ENCODE measurements around the gene SLC66A2. TPM values are rescaled to one million over a fixed set of nuclear protein-coding genes. Genes with fewer than 3 reads are reported as not detected.

Gene SLC66A2
- total and polyA plus RNA-seq, 2 of the 13 experiments (the other 11 are each of a cell fraction or from before 2014, with no cell fraction given): 33.5 to 41.9 TPM

DNA sequence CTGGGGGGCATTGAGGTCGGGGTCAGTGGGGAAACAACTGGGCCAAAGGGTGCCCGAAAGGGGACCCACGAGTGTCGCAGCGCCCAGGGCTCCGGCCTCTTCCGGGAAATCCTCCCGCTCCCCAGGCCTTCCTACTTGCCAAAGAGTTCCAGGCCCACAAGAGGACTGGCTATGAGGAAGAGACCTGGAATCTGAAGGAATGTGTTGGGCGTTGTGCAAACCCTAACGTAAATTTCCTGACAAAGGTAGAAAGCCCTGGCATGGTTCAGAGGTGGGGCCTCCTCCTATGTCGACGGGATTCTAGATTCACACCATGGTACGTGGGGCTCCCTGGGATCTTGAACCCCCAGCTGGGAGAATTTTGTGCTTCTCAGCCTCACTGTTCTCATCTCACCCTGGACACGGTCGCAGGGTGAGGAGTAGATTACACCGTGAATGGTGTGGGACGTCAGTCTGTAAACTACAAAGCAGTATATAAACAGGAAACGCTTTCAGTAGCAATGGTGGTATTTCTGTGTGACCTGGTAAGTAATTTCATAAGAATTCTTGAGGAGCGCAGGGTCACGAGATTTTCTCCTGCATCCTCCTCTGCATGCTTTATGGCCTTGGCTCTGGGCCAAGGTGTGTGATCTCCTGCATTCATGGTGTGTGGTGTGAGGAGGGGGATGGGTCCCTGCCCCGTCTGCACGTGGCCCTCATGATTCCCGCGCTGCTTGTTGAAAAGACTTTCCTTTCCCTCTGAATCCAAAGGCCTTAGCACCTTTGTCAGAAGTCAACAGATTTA lies 13.9 kb upstream of the SLC66A2 start (continued):
- TF ChIP-seq ZFY (CRISPR knock-in tag; IDR thresholded peaks at IDR 0.05) (peak; percentile 54), HOXA3 (CRISPR knock-in tag; IDR thresholded peaks at IDR 0.05) (peak; percentile 67), EEA1 (CRISPR knock-in tag; IDR thresholded peaks at IDR 0.05; ENCODE audit: borderline replicate concordance) (no peak), TBX2 (CRISPR knock-in tag; IDR thresholded peaks at IDR 0.05; ENCODE audit: borderline replicate concordance) (peak; percentile 29; the same call in 1 of the 2 replicates), MEIS2 (CRISPR knock-in tag; IDR thresholded peaks at IDR 0.05) (peak; percentile 18; the same call in 1 of the 2 replicates), ZFP36L1 (CRISPR knock-in tag; IDR thresholded peaks at IDR 0.05) (0 out of 2 replicates have a peak, but pooled peaks have one; percentile 44), RXRA (CRISPR knock-in tag; IDR thresholded peaks at IDR 0.05) (peak; percentile 62; the same call in 1 of the 2 replicates), SSRP1 (CRISPR knock-in tag; IDR thresholded peaks at IDR 0.05) (peak; percentile 16; the same call in 1 of the 2 replicates), TCF7 (IDR thresholded peaks at IDR 0.05; ENCODE audit: low read depth) (no peak), ZNF557 (CRISPR knock-in tag; IDR thresholded peaks at IDR 0.05) (0 out of 2 replicates have a peak, but pooled peaks have one; percentile 43), ZBTB20 (CRISPR knock-in tag; IDR thresholded peaks at IDR 0.05; ENCODE audit: borderline replicate concordance, low read depth) (peak; percentile 33; the same call in 1 of the 2 replicates), PAF1 (CRISPR knock-in tag; IDR thresholded peaks at IDR 0.05) (0 out of 2 replicates have a peak, but pooled peaks have one; percentile 73), SALL1 (CRISPR knock-in tag; IDR thresholded peaks at IDR 0.05) (peak; percentile 46), GABPA (IDR thresholded peaks at IDR 0.05; ENCODE audit: low read depth, low read length) (peak; percentile 64), GABPA (CRISPR knock-in tag; IDR thresholded peaks at IDR 0.05; ENCODE audit: low read depth) (peak; percentile 70), ZNF879 (CRISPR knock-in tag; IDR thresholded peaks at IDR 0.05) (no peak), POLR2A (IDR thresholded peaks at IDR 0.05; ENCODE audit: insufficient read depth in 1 of 2, low read depth in 2 of 2, low read length in 2 of 2) (peak; percentile 28 to 76; a peak in 2 of 4 replicates), NCOA2 (CRISPR knock-in tag; IDR thresholded peaks at IDR 0.05) (0 out of 2 replicates have a peak, but pooled peaks have one; percentile 11), ELF3 (CRISPR knock-in tag; IDR thresholded peaks at IDR 0.05) (peak; percentile 6; the same call in 1 of the 2 replicates)
- TF ChIP-seq, protein P1, sequence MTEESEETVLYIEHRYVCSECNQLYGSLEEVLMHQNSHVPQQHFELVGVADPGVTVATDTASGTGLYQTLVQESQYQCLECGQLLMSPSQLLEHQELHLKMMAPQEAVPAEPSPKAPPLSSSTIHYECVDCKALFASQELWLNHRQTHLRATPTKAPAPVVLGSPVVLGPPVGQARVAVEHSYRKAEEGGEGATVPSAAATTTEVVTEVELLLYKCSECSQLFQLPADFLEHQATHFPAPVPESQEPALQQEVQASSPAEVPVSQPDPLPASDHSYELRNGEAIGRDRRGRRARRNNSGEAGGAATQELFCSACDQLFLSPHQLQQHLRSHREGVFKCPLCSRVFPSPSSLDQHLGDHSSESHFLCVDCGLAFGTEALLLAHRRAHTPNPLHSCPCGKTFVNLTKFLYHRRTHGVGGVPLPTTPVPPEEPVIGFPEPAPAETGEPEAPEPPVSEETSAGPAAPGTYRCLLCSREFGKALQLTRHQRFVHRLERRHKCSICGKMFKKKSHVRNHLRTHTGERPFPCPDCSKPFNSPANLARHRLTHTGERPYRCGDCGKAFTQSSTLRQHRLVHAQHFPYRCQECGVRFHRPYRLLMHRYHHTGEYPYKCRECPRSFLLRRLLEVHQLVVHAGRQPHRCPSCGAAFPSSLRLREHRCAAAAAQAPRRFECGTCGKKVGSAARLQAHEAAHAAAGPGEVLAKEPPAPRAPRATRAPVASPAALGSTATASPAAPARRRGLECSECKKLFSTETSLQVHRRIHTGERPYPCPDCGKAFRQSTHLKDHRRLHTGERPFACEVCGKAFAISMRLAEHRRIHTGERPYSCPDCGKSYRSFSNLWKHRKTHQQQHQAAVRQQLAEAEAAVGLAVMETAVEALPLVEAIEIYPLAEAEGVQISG (CRISPR knock-in tag; IDR thresholded peaks at IDR 0.05): peak; percentile 13; the same call in 1 of the 2 replicates
- TF ChIP-seq, protein P2, sequence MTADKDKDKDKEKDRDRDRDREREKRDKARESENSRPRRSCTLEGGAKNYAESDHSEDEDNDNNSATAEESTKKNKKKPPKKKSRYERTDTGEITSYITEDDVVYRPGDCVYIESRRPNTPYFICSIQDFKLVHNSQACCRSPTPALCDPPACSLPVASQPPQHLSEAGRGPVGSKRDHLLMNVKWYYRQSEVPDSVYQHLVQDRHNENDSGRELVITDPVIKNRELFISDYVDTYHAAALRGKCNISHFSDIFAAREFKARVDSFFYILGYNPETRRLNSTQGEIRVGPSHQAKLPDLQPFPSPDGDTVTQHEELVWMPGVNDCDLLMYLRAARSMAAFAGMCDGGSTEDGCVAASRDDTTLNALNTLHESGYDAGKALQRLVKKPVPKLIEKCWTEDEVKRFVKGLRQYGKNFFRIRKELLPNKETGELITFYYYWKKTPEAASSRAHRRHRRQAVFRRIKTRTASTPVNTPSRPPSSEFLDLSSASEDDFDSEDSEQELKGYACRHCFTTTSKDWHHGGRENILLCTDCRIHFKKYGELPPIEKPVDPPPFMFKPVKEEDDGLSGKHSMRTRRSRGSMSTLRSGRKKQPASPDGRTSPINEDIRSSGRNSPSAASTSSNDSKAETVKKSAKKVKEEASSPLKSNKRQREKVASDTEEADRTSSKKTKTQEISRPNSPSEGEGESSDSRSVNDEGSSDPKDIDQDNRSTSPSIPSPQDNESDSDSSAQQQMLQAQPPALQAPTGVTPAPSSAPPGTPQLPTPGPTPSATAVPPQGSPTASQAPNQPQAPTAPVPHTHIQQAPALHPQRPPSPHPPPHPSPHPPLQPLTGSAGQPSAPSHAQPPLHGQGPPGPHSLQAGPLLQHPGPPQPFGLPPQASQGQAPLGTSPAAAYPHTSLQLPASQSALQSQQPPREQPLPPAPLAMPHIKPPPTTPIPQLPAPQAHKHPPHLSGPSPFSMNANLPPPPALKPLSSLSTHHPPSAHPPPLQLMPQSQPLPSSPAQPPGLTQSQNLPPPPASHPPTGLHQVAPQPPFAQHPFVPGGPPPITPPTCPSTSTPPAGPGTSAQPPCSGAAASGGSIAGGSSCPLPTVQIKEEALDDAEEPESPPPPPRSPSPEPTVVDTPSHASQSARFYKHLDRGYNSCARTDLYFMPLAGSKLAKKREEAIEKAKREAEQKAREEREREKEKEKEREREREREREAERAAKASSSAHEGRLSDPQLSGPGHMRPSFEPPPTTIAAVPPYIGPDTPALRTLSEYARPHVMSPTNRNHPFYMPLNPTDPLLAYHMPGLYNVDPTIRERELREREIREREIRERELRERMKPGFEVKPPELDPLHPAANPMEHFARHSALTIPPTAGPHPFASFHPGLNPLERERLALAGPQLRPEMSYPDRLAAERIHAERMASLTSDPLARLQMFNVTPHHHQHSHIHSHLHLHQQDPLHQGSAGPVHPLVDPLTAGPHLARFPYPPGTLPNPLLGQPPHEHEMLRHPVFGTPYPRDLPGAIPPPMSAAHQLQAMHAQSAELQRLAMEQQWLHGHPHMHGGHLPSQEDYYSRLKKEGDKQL (CRISPR knock-in tag; IDR thresholded peaks at IDR 0.05; ENCODE audit: low read depth): no peak
- TF ChIP-seq, protein P3, sequence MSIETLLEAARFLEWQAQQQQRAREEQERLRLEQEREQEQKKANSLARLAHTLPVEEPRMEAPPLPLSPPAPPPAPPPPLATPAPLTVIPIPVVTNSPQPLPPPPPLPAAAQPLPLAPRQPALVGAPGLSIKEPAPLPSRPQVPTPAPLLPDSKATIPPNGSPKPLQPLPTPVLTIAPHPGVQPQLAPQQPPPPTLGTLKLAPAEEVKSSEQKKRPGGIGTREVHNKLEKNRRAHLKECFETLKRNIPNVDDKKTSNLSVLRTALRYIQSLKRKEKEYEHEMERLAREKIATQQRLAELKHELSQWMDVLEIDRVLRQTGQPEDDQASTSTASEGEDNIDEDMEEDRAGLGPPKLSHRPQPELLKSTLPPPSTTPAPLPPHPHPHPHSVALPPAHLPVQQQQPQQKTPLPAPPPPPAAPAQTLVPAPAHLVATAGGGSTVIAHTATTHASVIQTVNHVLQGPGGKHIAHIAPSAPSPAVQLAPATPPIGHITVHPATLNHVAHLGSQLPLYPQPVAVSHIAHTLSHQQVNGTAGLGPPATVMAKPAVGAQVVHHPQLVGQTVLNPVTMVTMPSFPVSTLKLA (IDR thresholded peaks at IDR 0.05): peak; percentile 19; the same call in 1 of the 2 replicates
